Right lobe of liver (tissue), 4 donors: ENCODE measurements around the gene TCEANC2.

Experiments
- CTCF ChIP-seq, 4 donors: fragments of 200-600 bp in 3 of 4; fragments of 450-650 bp in 1 of 4; IDR thresholded peaks; one replicate each; pipeline versions ENCODE4 v1.5.1 to v1.8.0; 2016 to 2022; ENCODE audit warnings: antibody characterized with exemption in 4 of 4, mild to moderate bottlenecking in 2 of 4
- POLR2A ChIP-seq: fragments of 450-650 bp; IDR thresholded peaks from one replicate; pipeline ENCODE4 v1.6.1; 2017; ENCODE audit warnings: antibody characterized with exemption, mild to moderate bottlenecking
- donor health status: DM: no; HTN: no; CAD: no.
- donor health status: DM: no; HTN: no; CAD: no.
- donor health status: DM: no; HTN: yes; CAD: no.

DNA sequence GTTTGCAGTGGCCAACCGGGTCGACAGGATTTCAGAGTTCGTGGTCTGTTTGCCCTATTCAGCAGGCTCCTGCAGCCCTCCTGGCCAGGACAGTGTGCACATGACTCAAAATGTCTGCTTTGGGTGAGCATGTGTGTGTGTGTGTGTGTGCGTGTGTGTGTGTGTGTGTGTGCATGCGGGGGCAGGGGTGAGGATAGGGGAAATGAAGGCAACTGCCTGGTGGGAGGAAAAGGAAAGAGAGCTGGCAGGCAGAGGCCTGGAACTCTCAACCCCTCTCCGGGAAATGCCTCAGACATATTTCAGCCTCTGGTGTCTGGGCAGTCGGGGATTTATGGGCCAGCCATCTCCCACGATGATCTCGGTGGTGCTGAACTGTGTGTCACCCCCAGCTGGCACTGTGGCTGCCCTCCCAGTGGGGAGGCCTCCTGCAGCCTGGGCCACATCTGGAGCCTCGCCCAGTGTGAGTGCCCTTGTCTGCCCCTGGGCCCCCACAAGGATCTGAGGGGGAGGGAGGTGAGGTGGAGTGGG is 84.2 kb downstream of the TCEANC2 start:
- TF ChIP-seq CTCF (IDR thresholded peaks at IDR 0.05) (no peak), POLR2A (no peak)
